GM18873 (cell line): ENCODE results near the gene TUBA3E.
"Not testable (repeated sequence)": the region's sequence is repeated elsewhere in the genome, so short reads cannot be mapped to it uniquely, and the experiment has no call there.

Source experiments
- ATAC-seq: cut with Tn5 transposase; IDR thresholded peaks from one replicate; pipeline ENCODE4 v1.9.1; 2021; ENCODE audit warnings: mild to moderate bottlenecking, moderate library complexity, moderate number of reproducible peaks; ENCODE audit not compliant: unreplicated experiment, low FRiP score

Gene TUBA3E

DNA sequence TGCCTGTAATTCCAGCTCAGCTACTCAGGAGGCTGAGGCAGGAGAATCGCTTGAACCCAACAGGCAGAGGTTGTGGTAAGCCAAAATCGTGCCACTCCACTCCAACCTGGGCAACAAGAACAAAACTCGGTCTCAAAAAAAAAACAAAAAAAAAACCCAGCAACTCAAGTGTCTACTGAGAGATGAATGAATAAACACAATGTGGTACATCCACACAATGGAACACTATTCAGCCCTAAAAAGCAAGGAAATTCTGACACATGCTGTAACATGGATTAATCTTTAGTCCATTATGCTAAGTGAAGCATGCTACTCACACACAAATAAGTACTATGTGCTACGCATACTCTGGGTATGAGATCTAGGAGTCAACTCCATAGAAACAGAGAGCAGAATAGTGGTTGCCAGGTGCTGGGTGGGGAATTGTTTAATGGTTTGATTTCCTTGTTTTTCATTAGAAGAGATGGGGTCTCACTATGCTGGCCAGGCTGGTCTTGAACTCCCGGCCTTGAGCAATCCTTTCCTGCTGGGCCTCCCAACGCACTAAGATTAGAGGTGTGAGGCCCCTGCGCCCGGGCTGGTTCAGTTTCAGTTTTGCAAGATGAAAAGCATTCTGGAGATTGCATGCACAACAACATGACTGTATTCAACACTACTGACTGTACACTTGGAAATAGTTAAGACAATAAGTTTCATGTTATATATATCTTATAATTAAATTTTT lies 32.8 kb downstream of the TUBA3E start:
- ATAC-seq = no peak

DNA sequence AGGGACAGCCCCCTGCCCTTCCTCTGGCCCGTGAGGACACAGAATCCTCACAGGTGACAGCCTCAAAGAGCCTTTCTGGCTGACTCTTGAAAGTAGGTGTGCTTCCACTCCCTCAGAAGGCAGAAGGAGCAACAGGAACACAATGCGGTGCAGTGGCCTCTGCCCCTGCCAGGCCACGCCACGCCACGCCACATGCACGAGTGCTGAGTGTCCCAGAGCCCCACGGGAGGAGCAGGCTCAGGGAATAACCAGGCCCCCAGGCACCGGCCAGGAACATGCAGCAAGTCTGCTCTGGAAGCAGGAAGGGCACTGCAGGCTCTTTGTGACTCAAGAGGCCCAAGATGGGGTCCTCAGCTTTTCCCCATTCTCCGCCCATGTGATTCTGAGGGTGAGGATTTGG lies 35.3 kb downstream of the TUBA3E start:
- ATAC-seq = no peak

DNA sequence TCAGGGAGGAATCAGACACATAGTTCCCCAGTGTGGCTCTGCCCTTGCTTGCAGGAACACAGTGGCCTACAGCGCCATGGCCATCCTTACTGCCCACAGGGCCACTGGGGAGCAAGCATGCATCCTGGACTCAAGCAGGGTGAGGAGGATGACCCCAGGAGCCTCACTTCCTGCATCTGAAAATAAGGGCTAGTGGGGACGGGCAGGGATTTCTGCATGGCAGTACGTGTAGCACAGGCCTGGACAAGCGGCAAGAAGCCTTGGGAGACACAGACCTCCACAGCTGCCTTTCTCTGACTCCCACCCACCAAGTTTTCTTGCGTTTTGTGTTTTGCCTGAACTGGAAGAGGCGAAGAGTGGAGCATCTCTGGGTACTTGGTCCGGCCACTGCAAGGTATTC lies 35.8 kb downstream of the TUBA3E start:
- ATAC-seq = not testable (repeated sequence)

DNA sequence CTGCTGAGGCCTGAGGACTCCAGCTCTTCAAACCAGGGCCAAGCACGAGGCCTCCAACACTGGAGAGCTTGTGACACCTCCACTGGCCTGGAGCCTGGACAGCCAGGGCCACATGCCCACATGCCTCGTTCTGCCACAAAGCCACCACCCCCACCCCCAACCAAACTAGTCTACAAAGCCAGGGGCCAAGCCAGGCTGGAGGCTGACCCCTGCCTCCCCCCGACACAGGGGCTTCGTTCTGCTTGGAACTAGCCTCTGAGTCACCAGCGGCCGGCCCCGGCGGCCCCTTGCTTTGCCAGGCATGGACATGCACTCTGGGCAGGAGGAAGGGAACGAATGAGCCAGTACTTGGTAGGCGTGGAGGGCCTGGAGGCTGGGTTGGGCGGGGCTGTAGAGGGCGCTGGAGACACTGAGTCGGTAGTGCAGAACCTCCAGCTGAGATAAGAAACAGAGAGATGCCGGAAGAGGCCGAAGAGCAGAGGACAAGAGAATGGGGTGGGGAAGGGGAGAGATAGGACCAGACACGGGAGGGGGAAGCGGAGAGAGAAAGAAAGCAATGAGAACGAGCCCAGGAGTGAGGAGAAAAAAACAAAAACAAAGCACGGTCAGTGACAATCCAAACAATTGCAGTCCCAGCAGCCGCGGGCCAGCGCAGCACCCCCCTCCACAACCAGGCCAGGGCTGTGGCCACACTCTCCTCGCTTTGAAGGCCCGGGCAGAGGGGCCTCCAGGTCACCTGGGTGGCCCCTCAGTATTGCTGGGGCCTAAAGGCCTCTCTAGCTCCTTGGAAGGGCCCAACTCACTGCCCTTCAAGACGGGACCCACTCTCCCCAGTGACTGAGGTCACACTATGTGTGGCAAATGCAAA lies 37.2 kb downstream of the TUBA3E start:
- ATAC-seq = not testable (repeated sequence)

DNA sequence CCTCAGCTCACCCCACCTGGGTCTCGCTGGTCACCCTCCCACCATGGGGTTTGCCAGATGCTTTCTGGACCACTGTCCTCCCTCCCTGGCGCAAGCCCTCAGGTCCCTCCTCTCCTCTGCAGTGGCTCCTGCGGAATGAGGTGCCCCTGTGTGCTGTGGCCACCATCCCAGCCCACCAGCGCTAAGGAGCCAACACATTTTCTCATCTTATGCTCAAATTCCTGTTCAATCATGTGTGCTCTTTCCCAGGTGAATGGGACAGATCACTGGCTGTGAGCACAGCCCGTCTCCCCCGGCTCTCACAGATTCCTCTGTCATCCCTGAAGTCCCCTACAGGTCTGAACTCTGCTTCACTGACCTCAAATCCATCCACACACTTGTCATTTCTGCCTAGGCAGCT lies 38.1 kb downstream of the TUBA3E start:
- ATAC-seq = no peak

DNA sequence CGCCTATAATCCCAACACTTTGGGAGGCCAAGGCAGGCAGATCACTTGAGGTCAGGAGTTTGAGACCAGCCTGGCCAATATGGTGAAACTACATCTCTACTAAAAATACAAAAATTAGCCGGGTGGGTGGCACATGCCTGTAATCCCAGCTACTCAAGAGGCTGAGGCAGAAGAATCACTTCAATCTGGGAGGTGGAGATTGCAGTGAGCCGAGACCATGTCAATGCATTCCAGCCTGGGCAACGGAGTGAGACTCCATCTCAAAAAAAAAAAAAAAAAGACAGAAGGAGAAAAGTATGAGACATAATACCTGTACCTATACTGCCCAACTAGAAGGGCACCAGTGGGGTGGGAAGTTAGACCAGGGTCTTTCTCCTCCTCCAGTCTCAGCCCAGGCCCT lies 38.9 kb downstream of the TUBA3E start:
- not testable (repeated sequence) for ATAC-seq

DNA sequence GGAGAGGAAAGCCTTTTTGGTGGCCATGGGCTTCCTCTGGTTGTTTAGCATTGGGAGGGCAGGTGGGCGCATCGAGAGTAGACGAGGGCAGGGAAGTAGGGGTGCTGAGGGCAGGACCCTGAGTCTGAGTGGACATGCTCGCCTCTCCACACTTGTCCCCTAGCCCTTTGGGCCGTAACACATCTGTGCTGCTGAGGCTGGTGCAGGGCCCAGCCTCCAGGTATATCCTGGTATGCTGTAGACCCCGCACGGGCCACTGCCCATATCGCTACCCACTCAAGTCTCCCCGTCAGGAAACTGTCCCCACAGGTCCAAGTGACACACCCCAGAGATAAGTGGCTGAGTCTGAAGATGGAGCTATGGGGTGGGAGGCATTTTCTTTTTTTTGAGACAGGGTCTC lies 39.6 kb downstream of the TUBA3E start:
- ATAC-seq = no peak

DNA sequence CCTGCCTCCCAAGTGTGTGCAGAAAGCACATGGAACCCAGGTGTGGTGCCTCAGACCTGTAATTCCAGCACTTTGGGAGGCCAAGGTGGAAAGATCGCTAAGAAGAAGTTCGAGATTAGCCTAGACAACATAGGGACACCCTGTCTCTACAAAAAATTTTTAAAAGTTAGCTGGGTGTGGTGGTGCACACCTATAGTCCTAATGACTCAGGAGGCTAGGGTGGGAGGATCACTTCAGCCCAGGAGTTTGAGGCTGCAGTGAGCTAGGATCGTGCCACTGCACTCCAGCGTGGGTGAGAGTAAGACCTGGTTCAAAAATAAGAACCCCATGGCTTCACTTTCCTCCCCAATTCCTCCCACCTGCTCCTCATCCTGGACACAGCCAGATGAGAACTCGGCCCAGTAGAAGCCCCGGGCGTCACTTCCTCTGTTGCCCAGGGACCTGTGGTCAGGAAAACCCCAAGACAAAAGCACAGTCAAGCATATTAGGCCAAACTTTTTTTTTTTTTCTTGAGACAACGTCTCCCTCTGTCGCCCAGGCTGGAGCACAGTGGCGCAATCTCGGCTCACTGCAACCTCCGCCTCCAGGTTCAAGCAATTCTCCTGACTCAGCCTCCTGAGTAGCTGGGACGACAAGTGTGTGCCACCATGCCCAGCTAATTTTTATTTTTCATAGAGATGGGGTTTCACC lies 40.3 kb downstream of the TUBA3E start:
- ATAC-seq = peak; percentile 91

DNA sequence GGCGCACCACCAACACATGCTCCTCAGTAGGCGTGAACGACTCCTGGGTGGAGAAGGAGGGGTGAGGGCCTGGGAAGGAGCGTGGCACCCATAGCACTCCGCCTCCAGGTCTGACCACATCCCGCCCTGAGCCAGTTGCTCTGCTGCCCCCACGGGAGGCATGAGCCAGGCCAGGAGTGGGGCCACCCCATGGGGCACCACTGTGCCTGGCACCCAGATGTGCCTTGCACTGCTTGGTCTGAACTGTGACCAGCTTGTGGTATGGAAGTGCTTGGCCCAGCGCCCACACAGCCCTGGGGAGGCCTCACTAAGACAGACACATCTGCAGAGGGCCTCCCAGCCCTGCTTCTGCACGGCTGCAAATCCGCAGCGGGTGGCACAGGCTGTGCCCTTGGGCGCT lies 40.9 kb downstream of the TUBA3E start:
- ATAC-seq = peak; percentile 37

DNA sequence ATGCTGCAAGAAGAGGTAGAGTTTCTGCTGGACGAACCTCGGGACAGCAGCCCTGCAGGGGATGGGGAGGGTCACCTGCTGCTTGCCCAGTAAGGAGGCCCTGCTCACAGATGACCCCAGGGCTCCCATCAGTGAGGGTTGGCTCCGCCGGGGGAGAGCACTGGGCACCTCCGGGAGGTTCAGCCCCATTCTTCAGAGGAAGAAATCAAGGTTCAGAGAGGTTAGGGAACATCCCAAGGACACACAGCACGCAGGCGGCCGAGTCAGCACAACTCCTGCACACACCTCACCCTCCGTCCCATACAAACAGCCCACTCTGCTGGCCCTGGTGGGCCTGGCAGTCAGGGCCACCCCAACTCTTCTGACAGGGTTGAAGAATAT lies 41.6 kb downstream of the TUBA3E start:
- no peak for ATAC-seq

DNA sequence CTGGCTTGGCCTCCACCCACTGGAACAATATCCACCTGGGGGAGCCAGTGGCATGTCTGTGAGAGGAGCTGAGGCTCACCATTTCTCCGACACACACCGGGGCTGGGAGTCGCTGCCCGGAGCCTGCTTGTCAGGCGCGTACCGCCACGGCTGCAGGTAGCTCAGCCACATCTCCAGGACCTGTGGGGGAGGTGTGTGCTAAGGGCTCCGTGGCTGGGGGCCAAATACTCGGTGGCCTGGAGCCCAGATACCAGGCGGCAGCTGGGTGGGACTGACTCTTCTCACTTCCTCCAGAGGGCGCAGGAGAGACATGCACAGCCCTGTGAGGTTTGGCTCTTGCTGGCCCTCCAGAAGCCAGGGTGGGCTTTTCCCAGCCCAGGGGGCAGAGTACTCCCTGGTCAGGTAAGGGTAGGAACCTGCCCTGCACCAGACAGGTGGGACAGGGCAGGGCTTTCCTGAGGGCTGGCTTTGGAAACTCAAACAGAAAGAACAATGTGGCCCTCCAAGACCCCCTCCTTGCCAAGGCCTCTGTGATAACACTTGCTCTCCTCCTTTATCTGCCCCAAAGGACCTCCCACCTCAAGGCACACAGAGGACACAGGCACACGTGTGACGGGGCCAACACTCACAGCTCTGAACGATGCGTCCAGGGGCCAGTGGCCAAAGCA lies 42.1 kb downstream of the TUBA3E start:
- not testable (repeated sequence) for ATAC-seq

DNA sequence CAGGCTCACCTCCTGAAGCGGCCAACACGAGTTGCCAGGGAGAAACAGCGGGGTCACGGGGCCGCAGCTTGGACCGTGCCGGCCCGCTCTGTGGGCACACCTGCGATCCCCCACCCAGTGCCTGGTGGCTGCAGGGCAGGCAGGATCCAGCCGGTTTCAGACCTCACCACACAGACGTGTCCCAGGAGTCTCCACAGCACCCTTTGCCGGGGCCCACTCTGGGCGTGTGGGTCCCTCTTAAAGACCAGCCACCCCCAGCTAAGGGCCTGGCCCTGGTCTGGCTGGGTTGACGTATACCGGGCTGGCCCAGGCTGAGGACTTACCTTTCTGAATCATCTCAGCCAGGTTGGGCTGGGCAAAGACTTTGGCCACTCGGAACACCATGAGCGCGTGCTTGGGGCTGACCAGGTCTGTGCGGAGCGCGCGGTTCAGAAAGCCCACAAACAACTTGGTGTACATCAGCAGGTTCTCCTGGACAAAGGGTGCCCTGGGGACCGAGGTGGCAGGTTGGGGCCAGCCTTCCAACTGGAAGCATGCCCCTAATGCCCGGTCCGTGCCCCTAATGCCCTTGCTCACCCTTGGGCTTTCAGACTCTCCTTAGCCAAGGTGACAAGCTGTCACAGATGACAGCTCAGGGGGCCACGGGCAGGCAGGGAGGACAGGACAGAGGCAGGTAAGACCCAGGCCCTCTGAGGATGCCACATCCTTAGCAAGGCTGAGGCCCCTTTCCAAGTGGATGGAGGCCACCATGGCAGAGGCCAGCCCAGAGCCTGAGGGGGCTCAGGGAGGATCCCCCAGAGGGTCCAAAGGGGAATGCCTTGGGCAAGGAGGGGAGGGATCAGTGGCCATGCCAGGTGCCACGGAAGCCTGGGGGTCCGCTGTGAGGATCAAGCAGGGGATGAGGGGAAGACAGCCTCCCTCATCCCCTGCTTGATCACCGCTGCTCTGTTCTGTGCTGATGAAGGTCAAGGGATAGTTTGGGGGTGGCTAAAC lies 43.2 kb downstream of the TUBA3E start:
- no peak for ATAC-seq

DNA sequence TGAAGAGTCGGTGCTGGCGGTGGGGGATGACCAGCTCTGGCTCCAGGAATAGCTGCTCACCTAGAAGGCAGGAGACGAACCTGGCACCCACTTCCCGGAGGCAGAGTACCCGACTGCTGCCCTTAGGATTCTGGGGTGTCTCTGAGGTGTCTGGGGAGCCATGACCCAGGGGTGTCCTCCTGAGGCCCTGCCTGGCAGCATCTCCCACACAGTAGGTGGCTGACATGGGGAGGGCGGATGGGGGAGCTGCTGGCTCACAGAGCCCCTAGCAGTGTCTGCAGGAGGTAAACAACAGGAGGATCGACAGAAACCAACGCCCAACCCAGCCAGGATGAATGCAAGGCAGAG lies 43.8 kb downstream of the TUBA3E start:
- ATAC-seq = not testable (repeated sequence)

DNA sequence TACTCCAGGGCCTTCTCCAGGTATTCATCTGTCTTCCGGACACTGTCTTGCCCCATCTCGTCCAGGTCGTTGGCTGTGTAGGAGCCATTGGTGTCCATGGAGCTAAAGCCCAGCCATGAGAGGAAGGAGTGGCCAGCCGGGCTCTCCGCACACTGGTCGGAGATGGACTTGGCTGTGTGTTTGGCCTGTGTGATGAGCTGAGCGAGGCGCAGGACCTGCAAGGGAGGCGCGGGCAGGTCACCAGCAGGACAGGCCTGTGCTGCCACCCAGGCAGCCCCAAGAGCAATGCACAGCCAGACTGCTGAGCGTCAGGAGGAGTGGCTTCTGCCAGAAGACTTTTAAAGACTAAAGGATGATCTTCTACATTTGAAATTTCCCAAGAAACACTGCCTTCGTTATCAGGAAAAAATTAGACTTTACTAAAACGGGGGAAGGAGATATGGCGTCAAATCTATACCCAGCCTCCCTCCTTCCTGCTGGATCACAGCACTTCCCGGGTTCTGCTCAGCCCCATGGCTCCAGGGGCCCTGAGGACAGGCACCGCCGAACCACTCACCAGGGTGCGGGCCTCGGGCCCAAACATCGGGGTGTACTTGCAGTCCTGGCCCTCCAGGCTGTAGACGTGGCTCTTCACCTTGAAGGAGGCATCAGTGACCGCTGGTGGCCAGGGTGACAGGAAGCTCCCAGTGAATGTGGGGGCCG lies 44.4 kb downstream of the TUBA3E start:
- ATAC-seq = not testable (repeated sequence)

DNA sequence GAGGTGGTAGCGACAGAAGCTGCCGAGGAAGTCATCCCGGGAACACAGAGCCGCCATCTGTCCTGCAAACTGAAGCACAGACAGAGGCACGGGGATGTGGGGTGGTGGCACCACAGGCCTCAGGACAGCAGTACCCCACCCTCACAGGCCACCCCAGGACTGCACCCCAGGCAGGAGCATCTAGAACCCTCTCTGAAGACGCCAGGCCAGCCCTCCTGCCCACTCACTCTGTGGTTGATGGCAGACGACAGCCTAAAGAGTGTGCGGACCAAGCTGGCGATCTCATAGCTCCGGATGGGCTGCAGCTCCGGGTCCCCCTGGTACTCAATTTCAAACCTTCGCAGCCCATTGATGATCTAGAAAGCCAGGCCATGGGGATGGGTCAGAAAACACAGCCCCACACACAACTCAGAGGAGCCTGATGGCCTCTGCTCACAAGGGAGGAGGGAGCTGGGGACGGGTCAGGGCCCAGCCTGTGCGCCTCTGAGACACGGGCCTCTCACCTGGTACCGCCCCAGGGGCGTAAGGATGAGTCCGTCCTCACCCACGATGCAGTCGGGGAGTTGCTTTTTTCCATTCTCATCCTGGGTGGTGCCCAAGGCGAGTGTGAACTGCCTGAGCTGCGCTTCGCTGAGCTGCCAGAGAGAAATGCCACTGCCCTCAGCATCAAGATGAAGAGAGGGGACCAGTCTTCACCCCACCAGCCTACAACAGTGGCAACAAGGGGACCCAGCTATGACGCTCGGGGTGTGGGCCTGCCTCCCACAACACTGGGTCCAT lies 45.2 kb downstream of the TUBA3E start:
- no peak for ATAC-seq

DNA sequence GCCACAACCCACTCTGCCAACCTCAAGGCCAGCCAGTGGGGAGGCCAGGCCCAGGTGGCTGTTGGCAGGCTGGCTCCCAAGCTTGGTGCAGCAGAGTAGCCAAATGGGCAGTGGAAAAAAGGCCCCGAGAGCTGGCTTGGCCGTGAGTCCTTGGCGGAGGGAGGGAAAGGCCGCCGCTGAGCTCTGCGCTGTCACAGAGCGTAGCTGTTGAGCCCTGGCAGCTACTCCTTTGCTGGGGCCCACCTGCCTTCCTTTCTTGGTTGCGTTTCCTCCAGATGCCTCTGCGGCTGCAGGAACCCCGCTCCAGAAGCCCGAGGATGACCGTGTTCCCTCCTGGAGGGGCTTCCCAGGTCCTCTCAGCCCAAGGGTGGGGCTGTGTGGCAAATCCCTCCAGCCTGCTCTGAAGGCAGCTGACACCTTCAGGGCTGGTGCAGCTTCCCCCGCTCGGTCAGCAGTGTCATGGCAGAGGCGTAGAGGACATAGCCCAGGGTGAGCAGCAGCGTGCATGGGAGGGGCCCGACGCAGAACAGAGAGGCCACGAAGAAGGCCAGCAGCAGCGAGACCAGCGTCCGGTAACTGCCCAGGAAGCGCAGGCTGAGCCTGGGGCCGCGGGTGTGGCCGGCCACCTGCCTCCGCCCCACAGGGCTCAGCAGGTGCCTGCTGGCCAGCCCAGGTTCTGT lies 46.0 kb downstream of the TUBA3E start:
- not testable (repeated sequence) for ATAC-seq

DNA sequence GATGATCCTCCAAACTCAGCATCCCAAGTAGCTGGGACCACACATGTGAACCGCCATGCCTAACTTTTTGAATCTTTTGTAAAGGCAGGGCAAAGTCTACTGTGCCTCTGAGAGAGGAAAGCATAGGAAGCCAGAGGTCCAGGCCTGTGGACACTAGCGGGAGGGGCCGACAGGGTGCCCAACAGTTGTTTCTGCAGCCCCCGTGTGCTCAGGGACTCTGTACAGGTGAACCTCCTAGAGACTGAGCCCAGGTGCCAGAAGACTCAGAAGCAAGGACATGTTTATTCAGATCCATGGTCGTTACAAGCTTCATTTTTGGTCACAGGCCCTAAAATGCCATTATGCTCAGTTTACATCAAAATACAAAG lies 47.1 kb downstream of the TUBA3E start:
- not testable (repeated sequence) for ATAC-seq
